A673 (cell line): ENCODE data around the gene POLR3C. TPM values are rescaled to one million over a fixed set of nuclear protein-coding genes. Genes with fewer than 3 reads are reported as not detected.
A peak's percentile ranks its signal among the peaks of the same experiment; 100 is the strongest.

Experiments used
- BruUV-seq: library from RNA; stranded (reverse); fragments of 400-500 nt; replicated peaks from 2 replicates; lab custom pipeline; 2021; lab: Mats Ljungman, UMichigan
- CTCF ChIA-PET: fragments of 300-600 bp; sonication (Branson Sonifier 250); formaldehyde crosslinking; loops from one replicate; lab custom pipeline; 2022; ENCODE audit warnings: antibody characterized with exemption; lab: Charles Lee
- POLR2A ChIA-PET: fragments of 300-600 bp; sonication (Branson Sonifier 250); formaldehyde crosslinking; loops from one replicate; lab custom pipeline; 2022; ENCODE audit warnings: antibody characterized with exemption; ENCODE audit not compliant: low non-redundant PET; lab: Charles Lee
- DNase-seq: peaks from one replicate; pipeline ENCODE4 v3.0.0-alpha.2; 2015; ENCODE audit warnings: low spot score
- H3K27ac ChIP-seq: fragments of 200-600 bp; sonication (generic); 2 replicates; pipeline ENCODE4 v1.5.1; 2016; ENCODE audit warnings: mixed run types, low read depth, mild to moderate bottlenecking, mixed read lengths, antibody characterized with exemption, low read length; ENCODE audit not compliant: poor library complexity, severe bottlenecking
- H3K27me3 ChIP-seq: fragments of 200-600 bp; sonication (generic); replicated peaks from 2 replicates; pipeline ENCODE4 v1.6.1; 2017; ENCODE audit warnings: mixed run types, low read depth, mild to moderate bottlenecking, mixed read lengths, antibody characterized with exemption, low read length; ENCODE audit not compliant: insufficient read depth, poor library complexity
- H3K36me3 ChIP-seq: fragments of 200-600 bp; sonication (generic); 2 replicates; pipeline ENCODE4 v1.6.1; 2016; ENCODE audit warnings: mixed run types, mild to moderate bottlenecking, mixed read lengths, antibody characterized with exemption, low read length; ENCODE audit not compliant: insufficient read depth, poor library complexity, severe bottlenecking
- H3K4me1 ChIP-seq: fragments of 200-600 bp; sonication (generic); 2 replicates; pipeline ENCODE4 v1.6.1; 2017; ENCODE audit warnings: mixed run types, mild to moderate bottlenecking, mixed read lengths, antibody characterized with exemption, low read length; ENCODE audit not compliant: insufficient read depth, poor library complexity, severe bottlenecking
- H3K4me3 ChIP-seq: fragments of 200-600 bp; sonication (generic); 2 replicates; pipeline ENCODE4 v1.5.1; 2016; ENCODE audit warnings: low read depth, mixed run types, mild to moderate bottlenecking, mixed read lengths, low read length; ENCODE audit not compliant: poor library complexity, severe bottlenecking
- H3K9me3 ChIP-seq: fragments of 200-600 bp; sonication (generic); 2 replicates; pipeline ENCODE4 v1.6.1; 2016; ENCODE audit warnings: mixed run types, low read depth, mild to moderate bottlenecking, mixed read lengths, antibody characterized with exemption, low read length; ENCODE audit not compliant: poor library complexity, severe bottlenecking
- EZH2 ChIP-seq: fragments of 200-600 bp; sonication (generic); IDR thresholded peaks from 2 replicates; pipeline ENCODE4 v1.6.1; 2017; ENCODE audit warnings: borderline replicate concordance, low read depth, mild to moderate bottlenecking, mixed read lengths, antibody characterized with exemption, low read length; ENCODE audit not compliant: poor library complexity, severe bottlenecking
- intact Hi-C: fragments of 100-400 bp; cut with micrococcal nuclease; formaldehyde crosslinking; loops from one replicate; pipeline ENCODE4 v1.10.0; 2022; ENCODE audit not compliant: unreplicated experiment
- total RNA-seq: library from RNA; stranded (reverse); gene quantifications from 2 replicates; pipeline ENCODE4 v1.2.3, GENCODE V29; 2021
- TF ChIP-seq, protein P1 (sequence below): fragments of 300-800, 200-600 bp; sonication (generic); conservative IDR thresholded peaks from 2 replicates; pipeline ENCODE4 v1.5.1; 2017; ENCODE audit warnings: low read depth, mild to moderate bottlenecking, antibody characterized with exemption, low read length, moderate library complexity, mixed read lengths

POLR3C gene
- total RNA-seq, 1 experiment from 2014 or later: 50.3 TPM

DNA sequence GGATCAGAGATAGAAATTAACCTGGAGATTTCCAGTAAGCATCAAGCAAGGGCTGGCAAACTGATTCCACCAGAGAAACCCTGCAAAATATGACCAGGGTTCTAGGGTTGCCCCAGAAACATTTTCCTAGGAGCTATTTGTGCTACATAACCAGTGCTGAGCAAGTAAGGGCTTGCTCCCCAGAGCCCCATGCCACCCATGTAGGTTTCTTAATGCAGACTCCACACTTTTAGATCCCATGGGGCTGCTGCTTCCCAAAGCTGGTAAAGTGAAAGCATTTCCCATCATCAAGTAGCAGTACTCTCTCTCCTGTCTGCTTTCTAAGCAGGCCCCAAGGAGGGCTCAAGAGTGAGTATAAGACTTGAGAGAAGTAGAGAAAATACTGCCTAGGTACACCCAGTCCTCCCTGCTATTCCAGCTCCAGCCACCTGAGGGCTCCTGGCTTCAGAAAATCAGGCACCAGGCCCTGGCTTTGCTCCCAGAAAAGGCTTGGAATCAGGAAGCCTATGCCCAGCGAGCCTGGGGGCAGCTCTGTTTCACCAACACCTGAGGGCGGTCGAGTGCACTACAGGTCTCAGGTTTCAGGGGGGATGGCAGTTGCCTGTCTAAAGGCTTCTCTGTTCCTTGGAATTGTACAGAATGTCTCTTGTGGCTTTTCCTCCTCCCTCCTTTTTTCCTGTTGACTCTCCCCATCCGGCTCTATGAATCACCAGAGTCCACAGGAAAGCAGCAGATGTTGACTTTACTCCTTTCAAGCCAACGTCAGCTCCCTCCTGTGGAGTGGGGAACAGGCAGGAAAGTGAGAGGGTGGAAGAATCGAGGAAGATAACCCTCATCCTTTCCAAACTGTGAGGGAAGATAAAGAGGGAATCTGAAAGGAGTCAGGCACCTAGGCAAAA is 67.8 kb downstream of the POLR3C start:
- no TSS peak for BruUV-seq
- H3K27ac ChIP-seq: peak overlapping the region; percentile 54

DNA sequence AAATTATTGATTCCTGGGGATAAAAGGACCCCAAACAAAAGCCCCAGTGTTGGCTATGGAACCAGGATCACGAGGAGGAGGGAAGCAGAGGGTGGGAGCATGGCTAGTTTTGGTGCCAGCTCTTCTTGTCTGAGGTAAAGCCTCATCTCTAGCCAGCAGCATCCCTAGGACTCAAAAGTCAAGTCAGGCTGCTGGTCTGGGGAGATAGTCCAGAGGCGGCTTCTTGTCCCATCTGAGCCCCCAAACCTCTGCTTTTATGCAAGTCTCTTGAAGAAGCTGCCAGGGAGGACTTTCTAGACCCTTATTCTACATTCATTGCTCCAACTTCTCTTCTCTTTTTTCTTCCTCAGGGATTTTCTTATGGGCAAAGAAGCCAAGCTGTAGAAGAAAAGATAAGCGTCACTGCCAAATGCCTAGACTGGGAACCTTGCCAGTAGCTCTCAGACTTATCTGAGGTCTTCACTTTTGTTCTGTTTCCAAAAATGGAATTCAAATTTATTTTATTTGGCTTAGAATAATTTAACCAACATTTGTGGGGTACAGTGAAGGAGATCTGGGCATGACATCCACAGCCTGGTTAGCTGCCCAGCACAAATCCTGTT is 68.6 kb downstream of the POLR3C start:
- Histone ChIP-seq H3K4me3 (peak overlapping the region; percentile 16), H3K27me3 (no peaks in the 10 kb centered on the region), H3K36me3 (no peaks in the 10 kb centered on the region), H3K27ac (peak overlapping the region; percentile 54), H3K9me3 (no peaks in the 10 kb centered on the region), H3K4me1 (peaks cover 20% of the 10 kb centered on the region)
- peak; percentile 53 for DNase-seq
- TF ChIP-seq, protein P1, sequence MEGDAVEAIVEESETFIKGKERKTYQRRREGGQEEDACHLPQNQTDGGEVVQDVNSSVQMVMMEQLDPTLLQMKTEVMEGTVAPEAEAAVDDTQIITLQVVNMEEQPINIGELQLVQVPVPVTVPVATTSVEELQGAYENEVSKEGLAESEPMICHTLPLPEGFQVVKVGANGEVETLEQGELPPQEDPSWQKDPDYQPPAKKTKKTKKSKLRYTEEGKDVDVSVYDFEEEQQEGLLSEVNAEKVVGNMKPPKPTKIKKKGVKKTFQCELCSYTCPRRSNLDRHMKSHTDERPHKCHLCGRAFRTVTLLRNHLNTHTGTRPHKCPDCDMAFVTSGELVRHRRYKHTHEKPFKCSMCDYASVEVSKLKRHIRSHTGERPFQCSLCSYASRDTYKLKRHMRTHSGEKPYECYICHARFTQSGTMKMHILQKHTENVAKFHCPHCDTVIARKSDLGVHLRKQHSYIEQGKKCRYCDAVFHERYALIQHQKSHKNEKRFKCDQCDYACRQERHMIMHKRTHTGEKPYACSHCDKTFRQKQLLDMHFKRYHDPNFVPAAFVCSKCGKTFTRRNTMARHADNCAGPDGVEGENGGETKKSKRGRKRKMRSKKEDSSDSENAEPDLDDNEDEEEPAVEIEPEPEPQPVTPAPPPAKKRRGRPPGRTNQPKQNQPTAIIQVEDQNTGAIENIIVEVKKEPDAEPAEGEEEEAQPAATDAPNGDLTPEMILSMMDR: no peak
- TF ChIP-seq EZH2: no peak
- intact Hi-C loops: loop anchor here (2.0 kb wide), 2 partner anchors 26 to 114 kb away; partner anchors contain the start of gene PEX11B
- BruUV-seq: no TSS peak
- ChIA-PET CTCF (interaction anchor here (0.6 to 2.5 kb wide), 14 partner anchors 10 to 155 kb away, joined by 3 to 14 read pairs (median 6); partner anchors contain the start of genes ANKRD34A, ITGA10, NUDT17 and PIAS3), POLR2A (no interaction called here)

More for the DNA sequence above, 67.8 kb downstream of the POLR3C start:
- ChIA-PET CTCF (interaction anchor here (0.6 to 2.5 kb wide), 15 partner anchors 10 to 154 kb away, joined by 3 to 14 read pairs (median 6); partner anchors contain the start of genes ANKRD34A, ITGA10, NUDT17 and PIAS3), POLR2A (no interaction called here)
- Histone ChIP-seq H3K4me3 (peak overlapping the region; percentile 16), H3K9me3 (no peaks in the 10 kb centered on the region), H3K36me3 (no peaks in the 10 kb centered on the region), H3K4me1 (peaks cover 20% of the 10 kb centered on the region), H3K27me3 (no peaks in the 10 kb centered on the region)
- TF ChIP-seq, protein P1: peak; percentile 98
- no peak for TF ChIP-seq EZH2
- peak; percentile 96 for DNase-seq
- intact Hi-C loops: loop anchor here (1.0 to 2.0 kb wide), 4 partner anchors 18 to 123 kb away; partner anchors contain the start of genes ITGA10 and PEX11B

DNA sequence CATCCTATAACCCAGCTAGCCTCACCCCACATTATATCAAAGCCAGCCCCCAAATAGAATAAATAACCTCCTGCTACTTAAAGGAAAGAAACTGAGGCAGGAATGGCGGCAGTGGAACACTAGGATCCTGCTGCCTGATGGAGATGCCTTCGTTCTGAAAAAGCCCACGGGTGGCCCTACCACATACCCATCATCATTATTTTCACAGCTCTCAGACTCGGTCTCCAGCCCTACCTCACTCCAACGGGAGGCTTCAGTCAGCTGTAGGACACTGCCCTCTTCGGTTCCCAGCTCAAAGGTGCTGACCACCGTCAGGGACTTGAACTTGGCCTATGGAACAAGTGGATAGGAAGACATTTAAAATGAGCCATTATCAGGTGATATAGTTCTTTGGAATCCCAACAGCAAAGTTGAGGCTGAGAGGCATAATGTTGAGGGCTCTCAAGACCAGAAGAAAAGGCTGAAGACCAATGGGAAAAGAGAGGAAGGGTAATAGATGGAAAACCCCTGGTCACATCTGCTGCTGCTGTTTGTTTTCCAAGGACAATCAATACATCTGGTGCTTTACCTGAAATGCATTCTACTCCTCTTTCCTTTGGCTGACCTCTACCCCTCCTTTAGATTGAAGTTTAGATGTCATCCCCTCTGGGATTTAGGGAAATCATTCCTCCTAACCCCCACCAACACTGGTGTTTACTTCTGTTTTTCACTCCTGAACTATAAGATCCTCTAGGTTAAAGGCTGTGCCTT is 69.5 kb downstream of the POLR3C start:
- TF ChIP-seq, protein P1: no peak
- TF ChIP-seq EZH2: no peak
- no TSS peak for BruUV-seq
- Histone ChIP-seq H3K27ac (no peak overlapping the region), H3K9me3 (no peaks in the 10 kb centered on the region), H3K4me3 (no peak overlapping the region), H3K4me1 (peaks cover 20% of the 10 kb centered on the region), H3K36me3 (no peaks in the 10 kb centered on the region), H3K27me3 (no peaks in the 10 kb centered on the region)
- CTCF ChIA-PET: interaction anchor here (2.1 to 2.5 kb wide), 2 partner anchors 17 to 86 kb away, joined by 9 to 13 read pairs; partner anchors contain the start of gene ITGA10
- DNase-seq: no peak
- intact Hi-C loops: loop anchor here (2.0 kb wide), 2 partner anchors 25 to 113 kb away; partner anchors contain the start of gene PEX11B
- POLR2A ChIA-PET: no interaction called here
